PC-3 (cell line): ENCODE measurements around the gene RNF175. TPM values are rescaled to one million over a fixed set of nuclear protein-coding genes. Genes with fewer than 3 reads are reported as not detected.

Experiments used
- ATAC-seq: fragments of 200-7000 bp; cut with Tn5 transposase; 2 replicates; pipeline ENCODE4 v1.9.1; 2020; ENCODE audit warnings: mild to moderate bottlenecking, moderate library complexity
- Bru-seq: library from RNA; stranded (reverse); fragments of 400-500 nt; gene quantifications from one replicate; lab custom pipeline; 2021; lab: Mats Ljungman, UMichigan
- BruChase-seq, 2 experiments: library from RNA; stranded (reverse); fragments of 400-500 nt; gene quantifications; one replicate each; lab custom pipeline; 2021; lab: Mats Ljungman, UMichigan
- BruUV-seq: library from RNA; stranded (reverse); fragments of 400-500 nt; replicated peaks from 2 replicates; lab custom pipeline; 2021; lab: Mats Ljungman, UMichigan
- CTCF ChIA-PET: fragments of 300-600 bp; sonication (Branson Sonifier 250); formaldehyde crosslinking; loops from one replicate; lab custom pipeline; 2022; ENCODE audit warnings: antibody characterized with exemption; lab: Charles Lee
- POLR2A ChIA-PET: fragments of 300-600 bp; sonication (Branson Sonifier 250); formaldehyde crosslinking; loops from one replicate; lab custom pipeline; 2022; ENCODE audit warnings: antibody characterized with exemption; ENCODE audit not compliant: unreplicated experiment; lab: Charles Lee
- DNase-seq: peaks from one replicate; pipeline ENCODE4 v3.0.0-alpha.2; 2015
- H2AFZ ChIP-seq: fragments of 300-600 bp; sonication (generic); 2 replicates; pipeline ENCODE4 v1.6.0; 2016; ENCODE audit warnings: antibody characterized with exemption, low read length
- H3F3A ChIP-seq: fragments of 300-600 bp; sonication (generic); one replicate; pipeline ENCODE4 v1.6.0; 2017; ENCODE audit warnings: antibody characterized with exemption, low read length, control low read depth, mild to moderate bottlenecking; ENCODE audit not compliant: unreplicated experiment
- H3K27ac ChIP-seq: fragments of 300-600 bp; sonication (generic); 2 replicates; pipeline ENCODE4 v1.5.1; 2016; ENCODE audit warnings: mild to moderate bottlenecking, low read length
- H3K27me3 ChIP-seq: fragments of 300-600 bp; sonication (generic); 2 replicates; pipeline ENCODE4 v1.6.1; 2016; ENCODE audit warnings: low read length, mixed read lengths
- H3K36me3 ChIP-seq: fragments of 300-600 bp; sonication (generic); 2 replicates; pipeline ENCODE4 v1.6.1; 2016; ENCODE audit warnings: low read depth, mixed run types, low read length, mixed read lengths
- H3K4me1 ChIP-seq: fragments of 300-600 bp; sonication (generic); 2 replicates; pipeline ENCODE4 v1.5.1; 2016; ENCODE audit warnings: low read length; ENCODE audit not compliant: insufficient read depth
- H3K4me2 ChIP-seq: fragments of 300-600 bp; sonication (generic); 2 replicates; pipeline ENCODE4 v1.6.0; 2016; ENCODE audit warnings: low read length
- H3K4me3 ChIP-seq: fragments of 300-600 bp; sonication (generic); 2 replicates; pipeline ENCODE4 v1.5.1; 2016; ENCODE audit warnings: mild to moderate bottlenecking, low read length, mixed read lengths
- H3K79me2 ChIP-seq: fragments of 300-600 bp; sonication (generic); 2 replicates; pipeline ENCODE4 v1.6.1; 2017; ENCODE audit warnings: low read length, mixed read lengths
- H3K9ac ChIP-seq: fragments of 300-600 bp; sonication (generic); 2 replicates; pipeline ENCODE4 v1.6.0; 2016; ENCODE audit warnings: mild to moderate bottlenecking, low read length
- H3K9me2 ChIP-seq: fragments of 300-600 bp; sonication (generic); replicated peaks from 2 replicates; pipeline ENCODE4 v1.6.1; 2016; ENCODE audit warnings: mixed run types, low read length, mixed read lengths
- H3K9me3 ChIP-seq: fragments of 300-600 bp; sonication (generic); 2 replicates; pipeline ENCODE4 v1.6.1; 2016; ENCODE audit warnings: low read length, mixed read lengths
- H4K20me1 ChIP-seq: fragments of 300-600 bp; sonication (generic); 2 replicates; pipeline ENCODE4 v1.6.1; 2016; ENCODE audit warnings: low read length, mixed read lengths
- CTCF ChIP-seq: fragments of 300-600 bp; sonication (generic); conservative IDR thresholded peaks from 2 replicates; pipeline ENCODE4 v1.5.1; 2017; ENCODE audit warnings: antibody characterized with exemption, low read depth, mild to moderate bottlenecking, low read length
- EZH2 ChIP-seq: fragments of 300-600 bp; sonication (generic); IDR thresholded peaks from one replicate; pipeline ENCODE4 v1.6.1; 2017; ENCODE audit warnings: antibody characterized with exemption, mild to moderate bottlenecking, low read length; ENCODE audit not compliant: unreplicated experiment
- EZH2phosphoT487 ChIP-seq: fragments of 300-600 bp; sonication (generic); IDR thresholded peaks from 2 replicates; pipeline ENCODE4 v1.6.1; 2018; ENCODE audit warnings: mild to moderate bottlenecking, antibody characterized with exemption, low read length, borderline replicate concordance
- intact Hi-C: fragments of 100-400 bp; cut with micrococcal nuclease; formaldehyde crosslinking; loops from 2 replicates; pipeline ENCODE4 v1.9.0; 2023
- long read RNA-seq: library from polyadenylated mRNA; unstranded; transcript quantifications from one replicate; pipeline ENCODE4 v2.0.0, GENCODE V29; 2021; ENCODE audit not compliant: unreplicated experiment
- total RNA-seq: library from RNA; depleted of rRNA; stranded (reverse); fragments of >200 nt; gene quantifications from 2 replicates; pipeline ENCODE4 v1.2.3, GENCODE V29; 2014; rRNA removed

RNF175 gene
- not detected in 2 replicates for total RNA-seq
- Bru-seq, nascent RNA = not detected
- not detected for BruChase-seq, experiment 1, labeled RNA remaining after a 6-hour chase
- BruChase-seq, experiment 2, labeled RNA remaining after a 2-hour chase = not detected
- long read RNA-seq = 0 reads

- no peaks in the 10 kb centered on the region for H3K36me3 ChIP-seq
- no peak for TF ChIP-seq EZH2phosphoT487
- 0 out of 2 replicates have a peak, but pooled peaks cover 2% of the 10 kb centered on the region for H3K27me3 ChIP-seq
- intact Hi-C loops = no loop called here
- no peak for DNase-seq
- H3K27ac ChIP-seq = no peak within 1 kb of the TSS
- POLR2A ChIA-PET = interaction anchor here (0.6 kb wide), 1 partner anchor 1121 kb away, joined by 3 read pairs; no protein-coding TSS in a partner anchor
- CTCF ChIA-PET = no interaction called here
- no peak for ATAC-seq
- H2AFZ ChIP-seq = no peak within 1 kb of the TSS
- H3K4me1 ChIP-seq = peaks cover 4% of the 10 kb centered on the region; the same call in 1 of the 2 replicates
- H3K79me2 ChIP-seq = no peaks in the 10 kb centered on the region
- no peak within 1 kb of the TSS for H3K4me3 ChIP-seq
- no peak within 1 kb of the TSS for H3K4me2 ChIP-seq
- H3K9ac ChIP-seq = no peak within 1 kb of the TSS
- no peaks in the 10 kb centered on the region for H3K9me2 ChIP-seq
- H3F3A ChIP-seq = no peaks in the 10 kb centered on the region
- no peaks in the 10 kb centered on the region for H4K20me1 ChIP-seq
- BruUV-seq = no TSS peak
- H3K9me3 ChIP-seq = no peaks in the 10 kb centered on the region
Observed at GRCh38 chr4:153759407-153760316, at the start of gene RNF175. Gene RNF175, minus strand, starts transcription at chr4:153760024. Its CDS starts 162 bp downstream, at chr4:153759862.

GRCh38 chr4:153809307-153809706 lies 49.5 kb upstream of the RNF175 start:
- H3K79me2 ChIP-seq = no peaks in the 10 kb centered on the region
- no peak for DNase-seq
- ATAC-seq = no peak
- no peak overlapping the region for H3K9ac ChIP-seq
- H3K9me3 ChIP-seq = no peaks in the 10 kb centered on the region
- POLR2A ChIA-PET = no interaction called here
- peaks cover 27% of the 10 kb centered on the region; the same call in 1 of the 2 replicates for H3K27me3 ChIP-seq
- intact Hi-C loops = no loop called here
- no peaks in the 10 kb centered on the region for H3F3A ChIP-seq
- BruUV-seq = no TSS peak
- H3K4me3 ChIP-seq = no peak overlapping the region
- H3K4me1 ChIP-seq = no peaks in the 10 kb centered on the region
- H3K4me2 ChIP-seq = no peak overlapping the region
- H4K20me1 ChIP-seq = no peaks in the 10 kb centered on the region
- no peaks in the 10 kb centered on the region for H3K36me3 ChIP-seq
- H2AFZ ChIP-seq = no peak overlapping the region
- CTCF ChIA-PET = no interaction called here
- TF ChIP-seq EZH2phosphoT487 (no peak), CTCF (no peak), EZH2 (no peak)
- H3K9me2 ChIP-seq = no peaks in the 10 kb centered on the region
- no peak overlapping the region for H3K27ac ChIP-seq

GRCh38 chr4:153808175-153808574 lies 48.4 kb upstream of the RNF175 start:
- no peak overlapping the region for H3K9ac ChIP-seq
- no peak overlapping the region for H3K27ac ChIP-seq
- ATAC-seq (no peak), DNase-seq (peak; percentile 6)
- H3K79me2 ChIP-seq = no peaks in the 10 kb centered on the region
- peaks cover 22% of the 10 kb centered on the region; the same call in 1 of the 2 replicates for H3K27me3 ChIP-seq
- TF ChIP-seq EZH2phosphoT487 (no peak), EZH2 (no peak), CTCF (no peak)
- H4K20me1 ChIP-seq = no peaks in the 10 kb centered on the region
- intact Hi-C loops = no loop called here
- no peaks in the 10 kb centered on the region for H3K9me3 ChIP-seq
- POLR2A ChIA-PET = no interaction called here
- H3K36me3 ChIP-seq = no peaks in the 10 kb centered on the region
- H3K4me3 ChIP-seq = no peak overlapping the region
- BruUV-seq = no TSS peak
- no peaks in the 10 kb centered on the region for H3K4me1 ChIP-seq
- H3F3A ChIP-seq = no peaks in the 10 kb centered on the region
- no peak overlapping the region for H2AFZ ChIP-seq
- no peaks in the 10 kb centered on the region for H3K9me2 ChIP-seq
- CTCF ChIA-PET = no interaction called here
- H3K4me2 ChIP-seq = no peak overlapping the region
